NCI-H460 (cell line): ENCODE measurements around the gene CREBBP. TPM values are rescaled to one million over a fixed set of nuclear protein-coding genes. Genes with fewer than 3 reads are reported as not detected.
"Not testable (repeated sequence)": the region's sequence is repeated elsewhere in the genome, so short reads cannot be mapped to it uniquely, and the experiment has no call there.

ENCODE experiments used
- DNase-seq: peaks from one replicate; pipeline ENCODE4 v3.0.0-alpha.2; 2016; ENCODE audit warnings: low read depth; ENCODE audit errors: extremely low read depth
- total RNA-seq: library from RNA; depleted of rRNA; stranded (reverse); fragments of >200 nt; shearing (Covaris generic); gene quantifications from 2 replicates; pipeline ENCODE4 v1.2.3, GENCODE V29; 2014

CREBBP gene
- total RNA-seq, 1 experiment from 2014 or later: 15.8 TPM

DNA sequence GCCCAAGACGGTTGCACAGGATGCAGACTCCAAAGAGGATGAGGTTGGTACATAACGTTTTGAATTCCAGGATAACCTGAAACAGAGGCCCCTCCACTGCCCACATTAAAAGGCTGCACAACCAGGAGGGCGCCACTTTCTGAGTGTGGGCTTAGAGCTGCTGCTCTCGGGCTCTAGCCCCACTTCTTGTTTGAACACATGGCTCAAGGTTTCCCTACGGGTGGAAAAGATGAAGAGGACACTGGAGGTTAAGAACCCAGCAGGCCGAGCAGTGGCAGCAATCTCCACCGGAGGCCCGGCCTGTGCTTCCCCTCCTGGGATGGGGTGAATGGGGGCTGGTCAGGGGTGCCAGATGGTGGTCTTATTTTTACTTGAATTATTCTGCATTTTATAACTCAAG, 155.2 kb downstream of the CREBBP start:
- no peak for DNase-seq

GRCh38 chr16:3722508-3722907, 158.0 kb downstream of the CREBBP start:
- DNase-seq: no peak

- DNase-seq: no peak
These were observed 160.1 kb downstream of the CREBBP start for GRCh38 chr16:3720418-3720817.

- DNase-seq: no peak
These were observed 161.9 kb downstream of the CREBBP start for GRCh38 chr16:3718628-3719027.

DNA sequence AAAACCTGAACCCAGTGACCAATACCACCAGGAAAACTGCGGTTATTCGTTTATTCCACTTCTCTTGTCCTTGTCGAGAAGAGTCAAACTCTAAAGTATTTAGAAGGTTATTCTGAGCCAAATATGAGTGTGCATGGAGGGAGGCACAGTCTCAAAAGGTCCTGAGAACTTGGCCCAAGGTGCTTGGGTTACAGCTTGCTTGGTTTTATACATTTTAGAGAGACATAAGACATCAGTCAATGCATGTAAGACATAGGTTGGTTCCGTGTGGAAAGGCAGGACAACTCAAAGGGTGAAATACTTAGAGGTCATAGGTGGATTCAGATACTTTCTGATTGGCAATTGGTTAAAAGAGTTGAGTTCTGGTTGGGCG, 162.5 kb downstream of the CREBBP start:
- DNase-seq: no peak

GRCh38 chr16:3717235-3718018, 163.1 kb downstream of the CREBBP start, which contains the start of gene TRAP1:
TSS of gene TRAP1 (minus strand) at chr16:3717524. CDS start at chr16:3717508, 16 bp downstream.
- peak; percentile 79 for DNase-seq

DNA sequence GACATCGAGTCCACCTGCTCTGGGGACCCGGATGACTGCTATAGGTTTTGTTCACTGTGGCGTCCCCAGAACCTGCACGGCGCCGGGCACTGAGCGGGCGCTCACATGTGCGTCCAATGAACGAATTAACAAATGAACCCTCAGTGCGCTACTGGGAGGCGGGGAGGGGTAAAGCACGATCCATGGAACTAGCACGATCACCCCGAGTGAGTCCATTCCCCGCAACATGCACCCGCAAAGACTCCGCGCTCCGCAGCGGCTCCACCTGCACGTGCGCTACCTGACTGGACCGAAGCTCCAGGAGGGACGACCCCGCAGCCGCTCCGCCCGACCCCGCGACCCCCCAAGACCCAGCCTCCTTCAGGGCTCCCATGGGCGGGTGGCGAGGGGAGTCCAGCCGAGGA, 163.7 kb downstream of the CREBBP start:
- no peak for DNase-seq

GRCh38 chr16:3715430-3715829, 165.1 kb downstream of the CREBBP start:
- DNase-seq: no peak

DNA sequence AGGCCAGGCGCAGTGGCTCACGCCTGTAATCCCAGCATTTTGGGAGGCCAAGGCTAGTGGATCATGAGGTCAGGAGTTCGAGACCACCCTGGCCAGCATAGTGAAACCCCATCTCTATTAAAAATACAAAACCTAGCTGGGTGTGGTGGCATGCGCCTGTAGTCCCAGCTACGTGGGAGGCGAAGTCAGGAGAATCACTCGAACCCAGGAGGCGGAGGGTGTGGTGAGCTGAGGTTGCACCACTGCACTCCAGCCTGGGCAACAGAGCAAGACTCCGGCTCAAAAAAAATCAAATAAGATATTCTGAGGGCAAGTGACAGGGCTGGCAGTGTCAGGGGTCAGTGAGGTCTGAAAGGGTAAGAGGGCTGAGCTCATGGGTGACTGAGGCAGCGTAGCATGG, 166.1 kb downstream of the CREBBP start:
- not testable (repeated sequence) for DNase-seq

DNA sequence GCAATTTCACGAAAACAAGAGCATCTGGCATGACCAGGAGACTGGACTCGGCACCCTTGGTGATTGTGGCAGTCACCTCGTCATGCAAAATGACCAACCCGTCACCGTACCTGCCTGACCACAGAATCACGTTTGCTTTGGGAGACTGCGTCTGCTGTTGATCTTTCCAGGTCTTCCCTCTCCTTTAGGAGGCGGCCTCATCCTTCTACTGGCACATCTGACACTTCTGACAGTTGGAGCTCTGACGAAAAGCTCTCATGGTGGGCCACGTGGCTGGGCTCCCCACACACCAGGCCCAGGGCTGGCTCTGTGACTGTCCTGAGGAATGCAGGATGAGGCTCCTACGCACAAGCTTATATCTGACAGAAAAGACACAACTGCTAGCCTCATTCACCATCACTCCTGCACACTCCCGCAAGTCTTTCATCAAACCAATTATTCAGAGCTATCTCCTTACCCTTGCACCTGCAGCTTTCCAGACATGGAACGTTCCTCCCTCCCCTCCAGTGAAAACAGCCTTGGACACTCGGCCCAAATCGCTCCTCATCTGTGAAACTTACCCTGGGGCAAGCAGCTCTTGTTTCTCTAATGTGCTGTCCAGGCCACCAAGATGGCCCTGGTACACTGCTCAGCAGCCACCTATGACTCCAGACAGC, 166.8 kb downstream of the CREBBP start:
- no peak for DNase-seq

- DNase-seq: no peak
These were observed 167.6 kb downstream of the CREBBP start for GRCh38 chr16:3712861-3713372.

DNA sequence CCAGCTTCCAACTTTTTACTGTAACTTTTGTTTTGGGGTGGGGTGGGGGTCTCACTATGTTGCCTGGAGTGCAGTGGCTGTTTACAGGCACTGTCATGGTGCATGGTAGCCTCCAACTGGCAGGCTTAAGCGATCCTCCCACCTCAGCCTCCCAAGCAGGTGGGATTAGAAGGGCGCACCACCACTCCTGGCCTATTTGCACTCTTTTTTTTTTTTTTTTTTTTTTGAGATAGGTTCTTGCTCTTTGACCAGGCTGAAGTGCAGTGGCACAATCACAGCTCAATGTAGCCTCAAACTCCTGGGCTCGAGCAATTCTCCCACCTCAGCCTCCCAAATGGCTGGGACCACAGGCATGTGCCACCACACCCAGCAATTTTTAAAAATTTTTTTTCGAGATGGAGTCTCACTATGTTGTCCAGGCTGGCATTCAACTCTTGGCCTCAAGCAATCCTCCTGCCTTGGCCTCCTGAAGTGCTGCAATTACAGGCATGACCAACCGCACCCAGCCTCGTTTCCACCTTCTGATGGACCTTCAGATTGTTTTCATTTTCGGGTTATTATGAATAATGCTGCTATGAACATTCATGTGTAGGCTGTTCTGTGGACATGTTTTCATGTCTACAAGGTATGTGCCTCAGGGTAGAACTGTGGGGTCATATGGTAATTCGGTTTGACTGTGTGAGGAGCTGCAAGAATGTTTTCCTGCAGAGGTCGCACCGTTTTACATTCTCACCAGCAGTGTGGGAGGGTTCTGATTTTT, 174.1 kb downstream of the CREBBP start:
- no peak for DNase-seq

DNA sequence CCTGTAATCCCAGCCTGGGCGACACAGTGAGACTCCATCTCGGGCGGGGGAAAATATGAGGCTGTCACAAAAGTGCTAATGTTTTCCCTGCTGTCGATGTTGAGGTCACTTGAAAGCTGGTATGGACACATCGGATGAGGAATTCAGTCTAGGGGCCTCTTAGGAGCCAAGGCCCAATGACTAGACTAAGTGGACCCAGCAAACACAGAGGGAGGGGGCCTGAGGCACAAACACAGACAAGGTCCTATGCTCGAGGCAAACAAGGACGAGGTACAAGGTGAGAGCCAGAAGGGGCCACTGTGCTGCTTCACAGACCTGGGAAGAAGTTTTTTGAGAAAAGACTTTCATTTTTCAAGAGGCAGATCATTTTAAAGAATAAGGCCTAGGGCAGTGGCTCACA, 178.4 kb downstream of the CREBBP start:
- no peak for DNase-seq

DNA sequence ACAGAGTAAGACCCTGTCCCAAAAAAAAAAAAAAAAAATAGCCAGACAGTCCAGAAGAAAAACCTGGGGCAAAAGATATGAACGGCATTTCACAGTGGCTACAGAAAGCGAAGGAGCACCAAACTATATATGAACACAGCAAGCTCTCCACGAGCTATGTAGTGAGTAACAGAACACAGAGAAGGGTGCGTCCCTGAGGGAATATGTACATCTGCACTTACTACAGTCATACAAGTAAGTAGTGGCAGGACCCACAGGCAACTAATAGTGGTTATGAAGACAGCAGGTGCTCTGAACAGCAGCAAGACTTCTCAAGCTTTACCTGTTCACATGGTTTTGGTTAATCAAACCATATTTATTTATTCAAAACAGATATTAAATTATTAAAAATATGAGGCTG, 179.0 kb downstream of the CREBBP start:
- DNase-seq: no peak

- no peak for DNase-seq
These were observed 181.6 kb downstream of the CREBBP start for GRCh38 chr16:3698941-3699340.

- DNase-seq: peak; percentile 68
These were observed 183.9 kb downstream of the CREBBP start for GRCh38 chr16:3696425-3697218.

- DNase-seq: no peak
These were observed 184.7 kb downstream of the CREBBP start for GRCh38 chr16:3695610-3696369.

GRCh38 chr16:3694051-3694450, 186.5 kb downstream of the CREBBP start:
- DNase-seq: no peak

- no peak for DNase-seq
These were observed 188.8 kb downstream of the CREBBP start for GRCh38 chr16:3691761-3692160.
